ENCODE results near the gene ACTRT3.

ACTRT3 gene

GRCh38 chr3:169771497-169772304 is 2.3 kb upstream of the ACTRT3 start:
- Histone ChIP-seq H2BK120ac (ENCODE audit: insufficient read depth, low read length, poor library complexity) (no peak overlapping the region), H3K9me3 (ENCODE audit: insufficient read depth, low read depth, low read length) (no peaks in the 10 kb centered on the region), H3K4me3 (ENCODE audit: low read depth, low read length) (peak overlapping the region; percentile 33), H2BK5ac (ENCODE audit: low read depth, low read length, poor library complexity) (no peak overlapping the region), H3K23ac (ENCODE audit: low read length) (no peak overlapping the region), H3K4ac (ENCODE audit: low read depth, low read length) (no peak overlapping the region), H3K79me2 (ENCODE audit: control insufficient read depth, insufficient read depth, low read length, poor library complexity) (peaks cover 7% of the 10 kb centered on the region), H3K18ac (ENCODE audit: low read length) (no peak overlapping the region), H3K27me3 (ENCODE audit: insufficient read depth, low read length) (no peaks in the 10 kb centered on the region), H2AFZ (ENCODE audit: insufficient read depth, low read length, poor library complexity) (peak overlapping the region; percentile 30), H3K36me3 (ENCODE audit: control insufficient read depth in 1 of 2, insufficient read depth in 2 of 2, low read length in 2 of 2) (peaks cover 1 to 3% of the 10 kb centered on the region in 2 experiments), H3K14ac (ENCODE audit: low read length) (no peak overlapping the region), H3K9ac (ENCODE audit: low read length) (no peak overlapping the region), H3K27ac (ENCODE audit: low read depth, low read length) (no peak overlapping the region), H4K91ac (ENCODE audit: low read depth, low read length) (no peak overlapping the region), H4K8ac (ENCODE audit: low read depth, low read length) (no peak overlapping the region), H2AK5ac (ENCODE audit: low read length) (no peak overlapping the region), H3K4me2 (ENCODE audit: low read length) (peak overlapping the region; percentile 78), H3K4me1 (ENCODE audit: control insufficient read depth in 1 of 2, insufficient read depth in 2 of 2, low read length in 2 of 2) (no peaks in the 10 kb centered on the region), H2BK12ac (ENCODE audit: low read length) (no peak overlapping the region), H4K12ac (ENCODE audit: low read depth, low read length) (no peak overlapping the region), H3K79me1 (ENCODE audit: low read length) (peaks cover 14% of the 10 kb centered on the region)
- no CpG with 5 or more reads among the region's 27 CpGs for WGBS (ENCODE audit: extremely low coverage, insufficient coverage, insufficient read length)
- DNase-seq: peak; percentile 45 to 93

GRCh38 chr3:169764882-169765612 is 4.3 kb downstream of the ACTRT3 start, which contains the start of gene TERC:
Gene TERC (minus strand): TSS chr3:169765060.
- Histone ChIP-seq H3K4me2 (ENCODE audit: low read length) (peak within 1 kb of the TSS; percentile 72), H3K4ac (ENCODE audit: low read depth, low read length) (no peak within 1 kb of the TSS), H2AFZ (ENCODE audit: insufficient read depth, low read length, poor library complexity) (peak within 1 kb of the TSS; percentile 48), H4K12ac (ENCODE audit: low read depth, low read length) (peak within 1 kb of the TSS; percentile 33), H3K4me1 (ENCODE audit: control insufficient read depth in 1 of 2, insufficient read depth in 2 of 2, low read length in 2 of 2) (no peaks in the 10 kb centered on the region), H2BK5ac (ENCODE audit: low read depth, low read length, poor library complexity) (peak within 1 kb of the TSS; percentile 26), H2BK12ac (ENCODE audit: low read length) (no peak within 1 kb of the TSS), H3K18ac (ENCODE audit: low read length) (peak within 1 kb of the TSS; percentile 13), H3K79me2 (ENCODE audit: control insufficient read depth, insufficient read depth, low read length, poor library complexity) (peaks cover 3% of the 10 kb centered on the region), H3K27me3 (ENCODE audit: insufficient read depth, low read length) (no peaks in the 10 kb centered on the region), H4K8ac (ENCODE audit: low read depth, low read length) (peak within 1 kb of the TSS; percentile 91), H3K27ac (ENCODE audit: low read depth, low read length) (peak within 1 kb of the TSS; percentile 28), H4K91ac (ENCODE audit: low read depth, low read length) (peak within 1 kb of the TSS; percentile 67), H3K14ac (ENCODE audit: low read length) (peak within 1 kb of the TSS; percentile 16), H3K36me3 (ENCODE audit: control insufficient read depth in 1 of 2, insufficient read depth in 2 of 2, low read length in 2 of 2) (no peaks in the 10 kb centered on the region), H3K23ac (ENCODE audit: low read length) (no peak within 1 kb of the TSS), H3K79me1 (ENCODE audit: low read length) (peaks cover 14% of the 10 kb centered on the region), H3K4me3 (ENCODE audit: low read depth, low read length) (peak within 1 kb of the TSS; percentile 76), H2BK120ac (ENCODE audit: insufficient read depth, low read length, poor library complexity) (no peak within 1 kb of the TSS), H2AK5ac (ENCODE audit: low read length) (no peak within 1 kb of the TSS), H3K9ac (ENCODE audit: low read length) (peak within 1 kb of the TSS; percentile 91), H3K9me3 (ENCODE audit: insufficient read depth, low read depth, low read length) (no peaks in the 10 kb centered on the region)
- DNase-seq: peak; percentile 86 to 95
- WGBS (ENCODE audit: extremely low coverage, insufficient coverage, insufficient read length): no CpG with 5 or more reads among the region's 42 CpGs

DNA sequence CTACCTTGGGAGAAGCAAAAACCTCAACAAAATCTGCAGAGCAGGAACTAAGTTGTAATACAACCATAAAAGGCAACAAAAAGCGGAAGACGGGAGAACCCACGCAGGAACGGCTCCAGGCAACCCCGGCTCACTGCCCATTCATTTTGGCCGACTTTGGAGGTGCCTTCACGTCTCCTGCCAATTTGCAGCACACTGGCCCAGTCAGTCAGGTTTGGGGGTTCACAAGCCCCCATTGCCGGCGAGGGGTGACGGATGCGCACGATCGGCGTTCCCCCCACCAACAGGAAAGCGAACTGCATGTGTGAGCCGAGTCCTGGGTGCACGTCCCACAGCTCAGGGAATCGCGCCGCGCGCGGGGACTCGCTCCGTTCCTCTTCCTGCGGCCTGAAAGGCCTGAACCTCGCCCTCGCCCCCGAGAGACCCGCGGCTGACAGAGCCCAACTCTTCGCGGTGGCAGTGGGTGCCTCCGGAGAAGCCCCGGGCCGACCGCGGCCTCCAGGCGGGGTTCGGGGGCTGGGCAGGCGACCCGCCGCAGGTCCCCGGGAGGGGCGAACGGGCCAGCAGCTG is 5.0 kb downstream of the ACTRT3 start:
- H4K12ac ChIP-seq (ENCODE audit: low read depth, low read length): peak overlapping the region; percentile 33
- WGBS (ENCODE audit: extremely low coverage, insufficient coverage, insufficient read length): no CpG with 5 or more reads among the region's 46 CpGs
- H3K23ac ChIP-seq (ENCODE audit: low read length): no peak overlapping the region
- peak overlapping the region; percentile 76 for H3K4me3 ChIP-seq (ENCODE audit: low read depth, low read length)
- peak overlapping the region; percentile 91 for H3K9ac ChIP-seq (ENCODE audit: low read length)
- H2AFZ ChIP-seq (ENCODE audit: insufficient read depth, low read length, poor library complexity): peak overlapping the region; percentile 48
- H3K9me3 ChIP-seq (ENCODE audit: insufficient read depth, low read depth, low read length): no peaks in the 10 kb centered on the region
- no peaks in the 10 kb centered on the region for H3K27me3 ChIP-seq (ENCODE audit: insufficient read depth, low read length)
- peak overlapping the region; percentile 72 for H3K4me2 ChIP-seq (ENCODE audit: low read length)
- peak overlapping the region; percentile 67 for H4K91ac ChIP-seq (ENCODE audit: low read depth, low read length)
- H3K4me1 ChIP-seq (ENCODE audit: control insufficient read depth in 1 of 2, insufficient read depth in 2 of 2, low read length in 2 of 2): no peaks in the 10 kb centered on the region
- peak overlapping the region; percentile 26 for H2BK5ac ChIP-seq (ENCODE audit: low read depth, low read length, poor library complexity)
- H3K79me1 ChIP-seq (ENCODE audit: low read length): peaks cover 10% of the 10 kb centered on the region
- no peaks in the 10 kb centered on the region for H3K36me3 ChIP-seq (ENCODE audit: control insufficient read depth in 1 of 2, insufficient read depth in 2 of 2, low read length in 2 of 2)
- no peak overlapping the region for H3K4ac ChIP-seq (ENCODE audit: low read depth, low read length)
- no peak overlapping the region for H2AK5ac ChIP-seq (ENCODE audit: low read length)
- peak overlapping the region; percentile 91 for H4K8ac ChIP-seq (ENCODE audit: low read depth, low read length)
- DNase-seq: peak in 1 of 2 donors; percentile 41
- peaks cover 2% of the 10 kb centered on the region for H3K79me2 ChIP-seq (ENCODE audit: control insufficient read depth, insufficient read depth, low read length, poor library complexity)
- H3K14ac ChIP-seq (ENCODE audit: low read length): peak overlapping the region; percentile 16
- H3K18ac ChIP-seq (ENCODE audit: low read length): peak overlapping the region; percentile 13
- no peak overlapping the region for H2BK12ac ChIP-seq (ENCODE audit: low read length)
- H2BK120ac ChIP-seq (ENCODE audit: insufficient read depth, low read length, poor library complexity): no peak overlapping the region
- peak overlapping the region; percentile 28 for H3K27ac ChIP-seq (ENCODE audit: low read depth, low read length)

GRCh38 chr3:169760479-169760878 is 8.9 kb downstream of the ACTRT3 start:
- no peak overlapping the region for H4K12ac ChIP-seq (ENCODE audit: low read depth, low read length)
- DNase-seq: no peak
- H3K4ac ChIP-seq (ENCODE audit: low read depth, low read length): no peak overlapping the region
- no peak overlapping the region for H3K27ac ChIP-seq (ENCODE audit: low read depth, low read length)
- H3K9me3 ChIP-seq (ENCODE audit: insufficient read depth, low read depth, low read length): no peaks in the 10 kb centered on the region
- peaks cover 2% of the 10 kb centered on the region for H3K79me2 ChIP-seq (ENCODE audit: control insufficient read depth, insufficient read depth, low read length, poor library complexity)
- no peak overlapping the region for H3K23ac ChIP-seq (ENCODE audit: low read length)
- no peak overlapping the region for H2BK12ac ChIP-seq (ENCODE audit: low read length)
- WGBS (ENCODE audit: extremely low coverage, insufficient coverage, insufficient read length): no CpG with 5 or more reads among the region's 4 CpGs
- H3K4me1 ChIP-seq (ENCODE audit: control insufficient read depth in 1 of 2, insufficient read depth in 2 of 2, low read length in 2 of 2): no peaks in the 10 kb centered on the region
- no peak overlapping the region for H2BK5ac ChIP-seq (ENCODE audit: low read depth, low read length, poor library complexity)
- no peak overlapping the region for H3K9ac ChIP-seq (ENCODE audit: low read length)
- H3K79me1 ChIP-seq (ENCODE audit: low read length): peaks cover 7% of the 10 kb centered on the region
- H3K4me3 ChIP-seq (ENCODE audit: low read depth, low read length): no peak overlapping the region
- no peak overlapping the region for H3K18ac ChIP-seq (ENCODE audit: low read length)
- H3K14ac ChIP-seq (ENCODE audit: low read length): no peak overlapping the region
- H4K91ac ChIP-seq (ENCODE audit: low read depth, low read length): no peak overlapping the region
- no peaks in the 10 kb centered on the region for H3K36me3 ChIP-seq (ENCODE audit: control insufficient read depth in 1 of 2, insufficient read depth in 2 of 2, low read length in 2 of 2)
- H4K8ac ChIP-seq (ENCODE audit: low read depth, low read length): no peak overlapping the region
- no peak overlapping the region for H2BK120ac ChIP-seq (ENCODE audit: insufficient read depth, low read length, poor library complexity)
- no peak overlapping the region for H2AK5ac ChIP-seq (ENCODE audit: low read length)
- no peak overlapping the region for H3K4me2 ChIP-seq (ENCODE audit: low read length)
- no peak overlapping the region for H2AFZ ChIP-seq (ENCODE audit: insufficient read depth, low read length, poor library complexity)
- no peaks in the 10 kb centered on the region for H3K27me3 ChIP-seq (ENCODE audit: insufficient read depth, low read length)
